A673 (cell line): ENCODE measurements around the gene NPPC.

Experiments used
- CTCF ChIP-seq: fragments of 300-800, 200-600 bp; sonication (generic); conservative IDR thresholded peaks from 2 replicates; pipeline ENCODE4 v1.5.1; 2017; ENCODE audit warnings: low read depth, mild to moderate bottlenecking, antibody characterized with exemption, low read length, moderate library complexity, mixed read lengths
- EZH2 ChIP-seq: fragments of 200-600 bp; sonication (generic); IDR thresholded peaks from 2 replicates; pipeline ENCODE4 v1.6.1; 2017; ENCODE audit warnings: borderline replicate concordance, low read depth, mild to moderate bottlenecking, mixed read lengths, antibody characterized with exemption, low read length; ENCODE audit not compliant: poor library complexity, severe bottlenecking

GRCh38 chr2:231961349-231962166, 35.4 kb upstream of the NPPC start, which contains the start of gene DIS3L2:
- TF ChIP-seq CTCF (no peak), EZH2 (no peak)
